ENCODE measurements around the gene MYO9B.

DNA sequence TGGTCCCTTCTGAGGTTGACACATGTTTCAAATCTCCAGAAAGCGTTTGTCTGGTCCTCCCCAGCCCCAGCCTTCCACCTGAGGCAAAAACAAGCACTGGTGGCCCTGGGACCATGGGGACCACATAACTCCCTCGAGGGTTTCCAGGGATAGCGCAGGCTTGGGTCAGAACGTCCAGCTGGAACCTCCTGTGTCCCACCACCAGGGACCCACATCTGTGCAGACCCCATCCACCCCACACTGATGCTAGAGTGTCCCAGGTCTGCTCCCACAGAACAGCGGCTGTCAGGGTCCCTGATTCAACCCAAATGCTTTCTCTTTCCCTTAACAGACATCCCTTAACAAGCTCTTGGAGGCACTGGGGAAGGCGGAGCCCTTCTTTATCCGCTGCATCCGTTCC, 110.0 kb downstream of the MYO9B start:
- TF ChIP-seq EZH2 (IDR thresholded peaks at IDR 0.05; ENCODE audit: borderline replicate concordance, low read depth, low read length, severe bottlenecking), result no peak
- TF ChIP-seq, protein P1, sequence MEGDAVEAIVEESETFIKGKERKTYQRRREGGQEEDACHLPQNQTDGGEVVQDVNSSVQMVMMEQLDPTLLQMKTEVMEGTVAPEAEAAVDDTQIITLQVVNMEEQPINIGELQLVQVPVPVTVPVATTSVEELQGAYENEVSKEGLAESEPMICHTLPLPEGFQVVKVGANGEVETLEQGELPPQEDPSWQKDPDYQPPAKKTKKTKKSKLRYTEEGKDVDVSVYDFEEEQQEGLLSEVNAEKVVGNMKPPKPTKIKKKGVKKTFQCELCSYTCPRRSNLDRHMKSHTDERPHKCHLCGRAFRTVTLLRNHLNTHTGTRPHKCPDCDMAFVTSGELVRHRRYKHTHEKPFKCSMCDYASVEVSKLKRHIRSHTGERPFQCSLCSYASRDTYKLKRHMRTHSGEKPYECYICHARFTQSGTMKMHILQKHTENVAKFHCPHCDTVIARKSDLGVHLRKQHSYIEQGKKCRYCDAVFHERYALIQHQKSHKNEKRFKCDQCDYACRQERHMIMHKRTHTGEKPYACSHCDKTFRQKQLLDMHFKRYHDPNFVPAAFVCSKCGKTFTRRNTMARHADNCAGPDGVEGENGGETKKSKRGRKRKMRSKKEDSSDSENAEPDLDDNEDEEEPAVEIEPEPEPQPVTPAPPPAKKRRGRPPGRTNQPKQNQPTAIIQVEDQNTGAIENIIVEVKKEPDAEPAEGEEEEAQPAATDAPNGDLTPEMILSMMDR (IDR thresholded peaks at IDR 0.05; ENCODE audit: borderline replicate concordance, extremely low read depth, low read length, poor library complexity, severe bottlenecking), result no peak

Data from DND-41 (cell line).